H1 (cell line): Measurements from ENCODE around the gene RBFOX1. TPM values are rescaled to one million over a fixed set of nuclear protein-coding genes. Genes with fewer than 3 reads are reported as not detected.

Source experiments
- CTCF ChIA-PET: fragments of 300-600 bp; sonication (Branson Sonifier 250); formaldehyde crosslinking; loops from one replicate; lab custom pipeline; 2021; ENCODE audit not compliant: partially characterized antibody; lab: Charles Lee
- POLR2A ChIA-PET: fragments of 300-600 bp; sonication (Branson Sonifier 250); formaldehyde crosslinking; loops from one replicate; lab custom pipeline; 2021; ENCODE audit warnings: inconsistent platforms; ENCODE audit not compliant: partially characterized antibody; lab: Charles Lee
- DNase-seq, 2 experiments: peaks; one replicate each; pipeline versions ENCODE4 v3.0.0 to v3.0.0-alpha.2; 2010 to 2022; ENCODE audit warnings: low spot score in 2 of 2, low read depth in 1 of 2, mixed read lengths in 1 of 2
- FAIRE-seq: peaks from 2 replicates; lab custom pipeline; 2011; peaks lifted over from hg19 to GRCh38; lab: Jason Lieb, UNC
- H2AFZ ChIP-seq: 2 replicates; pipeline ENCODE4 v1.8.1; 2012; ENCODE audit warnings: low read length, inconsistent platforms
- H2AK5ac ChIP-seq: 2 replicates; pipeline ENCODE4 v1.6.1; 2013; ENCODE audit warnings: low read depth, low read length
- H2BK120ac ChIP-seq: replicated peaks from 2 replicates; pipeline ENCODE3; 2013; ENCODE audit warnings: low read depth, low read length, inconsistent platforms
- H2BK12ac ChIP-seq: 2 replicates; pipeline ENCODE4 v1.6.1; 2013; ENCODE audit warnings: low read depth, low read length
- H2BK15ac ChIP-seq: 2 replicates; pipeline ENCODE4 v1.6.1; 2013; ENCODE audit warnings: low read length
- H2BK20ac ChIP-seq: 2 replicates; pipeline ENCODE4 v1.6.1; 2013; ENCODE audit warnings: low read length
- H2BK5ac ChIP-seq: 2 replicates; pipeline ENCODE4 v1.6.1; 2013; ENCODE audit warnings: low read depth, low read length
- H3K14ac ChIP-seq: 2 replicates; pipeline ENCODE4 v1.6.1; 2013; ENCODE audit warnings: inconsistent platforms; ENCODE audit not compliant: insufficient read length
- H3K18ac ChIP-seq: 2 replicates; pipeline ENCODE4 v1.6.1; 2013; ENCODE audit warnings: low read length; ENCODE audit errors: extremely low read depth
- H3K23ac ChIP-seq: 2 replicates; pipeline ENCODE4 v1.6.1; 2013; ENCODE audit warnings: inconsistent platforms; ENCODE audit not compliant: insufficient read length
- H3K23me2 ChIP-seq: 2 replicates; pipeline ENCODE4 v1.6.1; 2013; ENCODE audit warnings: low read depth, low read length
- H3K27ac ChIP-seq: 2 replicates; pipeline ENCODE4 v1.6.1; 2011; ENCODE audit warnings: low read depth, low read length, inconsistent platforms
- H3K27me3 ChIP-seq, 4 experiments: replicated peaks in 1 of 4; 1 replicate in 1 of 4; 2 replicates in 3 of 4; pipeline versions ENCODE4 v1.6.1 to v1.8.1; 2011 to 2013; ENCODE audit warnings: low read length in 3 of 4, mild to moderate bottlenecking in 3 of 4, inconsistent platforms in 2 of 4, mixed read lengths in 2 of 4, moderate library complexity in 1 of 4; ENCODE audit not compliant: control insufficient read depth in 3 of 4, insufficient read depth in 3 of 4; ENCODE audit errors: extremely low read depth in 1 of 4
- H3K36me3 ChIP-seq, 4 experiments: 2 replicates each; pipeline versions ENCODE4 v1.6.1 to v1.8.1; 2011 to 2013; ENCODE audit warnings: mild to moderate bottlenecking in 4 of 4, low read length in 3 of 4, moderate library complexity in 2 of 4, control low read depth in 1 of 4, inconsistent platforms in 1 of 4; ENCODE audit not compliant: insufficient read depth in 4 of 4, control insufficient read depth in 2 of 4
- H3K4ac ChIP-seq: replicated peaks from 2 replicates; pipeline ENCODE3; 2013; ENCODE audit warnings: low read length, low read depth, mixed read lengths, inconsistent platforms; ENCODE audit not compliant: insufficient read length
- H3K4me1 ChIP-seq, 4 experiments: replicated peaks in 1 of 4; 1 replicate in 1 of 4; 2 replicates in 3 of 4; pipeline versions ENCODE4 v1.6.1 to v1.8.1; 2011 to 2013; ENCODE audit warnings: low read length in 3 of 4, inconsistent platforms in 2 of 4, mixed read lengths in 1 of 4; ENCODE audit not compliant: insufficient read depth in 4 of 4, control insufficient read depth in 3 of 4
- H3K4me2 ChIP-seq, 2 experiments: 2 replicates each; pipeline versions ENCODE4 v1.6.1 to v1.8.1; 2011 to 2013; ENCODE audit warnings: low read depth in 2 of 2, low read length in 2 of 2, control low read depth in 1 of 2, inconsistent platforms in 1 of 2, mild to moderate bottlenecking in 1 of 2; ENCODE audit not compliant: insufficient read depth in 1 of 2
- H3K4me3 ChIP-seq, 4 experiments: fragments of 200-600, 300-600 bp in 1 of 4; sonication (generic), shearing (Covaris generic), sonication (Bioruptor Twin) in 1 of 4; 2 replicates each; pipeline versions ENCODE4 v1.5.1 to v1.8.1; 2011 to 2016; ENCODE audit warnings: low read length in 4 of 4, low read depth in 3 of 4, control low read depth in 2 of 4, inconsistent platforms in 2 of 4, mild to moderate bottlenecking in 2 of 4, mixed read lengths in 1 of 4, moderate library complexity in 1 of 4; ENCODE audit not compliant: insufficient read depth in 2 of 4; ENCODE audit errors: extremely low read depth in 1 of 4
- H3K56ac ChIP-seq: replicated peaks from 2 replicates; pipeline ENCODE3; 2013; ENCODE audit warnings: low read depth, mild to moderate bottlenecking, mixed read lengths, low read length, inconsistent platforms; ENCODE audit not compliant: insufficient read length
- H3K79me1 ChIP-seq: 2 replicates; pipeline ENCODE4 v1.6.1; 2013; ENCODE audit warnings: low read depth, low read length, control low read depth
- H3K79me2 ChIP-seq, 2 experiments: 2 replicates each; pipeline versions ENCODE4 v1.6.1 to v1.8.1; 2012 to 2013; ENCODE audit warnings: low read length in 2 of 2, mild to moderate bottlenecking in 2 of 2, inconsistent platforms in 1 of 2; ENCODE audit not compliant: insufficient read depth in 2 of 2, control insufficient read depth in 1 of 2
- H3K9ac ChIP-seq, 4 experiments: replicated peaks in 1 of 4; 1 replicate in 1 of 4; 2 replicates in 3 of 4; pipeline versions ENCODE4 v1.6.1 to v1.8.1; 2011 to 2013; ENCODE audit warnings: low read depth in 3 of 4, low read length in 3 of 4, control low read depth in 2 of 4, mild to moderate bottlenecking in 2 of 4, moderate library complexity in 2 of 4, inconsistent platforms in 1 of 4; ENCODE audit errors: extremely low read depth in 1 of 4
- H3K9me3 ChIP-seq, 2 experiments: 2 replicates each; pipeline versions ENCODE4 v1.6.1 to v1.8.1; 2012 to 2013; ENCODE audit warnings: mild to moderate bottlenecking in 2 of 2, moderate library complexity in 2 of 2, control low read depth in 1 of 2, inconsistent platforms in 1 of 2, low read depth in 1 of 2, low read length in 1 of 2, mixed read lengths in 1 of 2; ENCODE audit not compliant: insufficient read depth in 2 of 2
- H4K20me1 ChIP-seq, 2 experiments: replicated peaks in 1 of 2; 2 replicates each; pipeline versions ENCODE3 to v1.8.1; 2011 to 2013; ENCODE audit warnings: inconsistent platforms in 2 of 2, low read length in 2 of 2, mild to moderate bottlenecking in 1 of 2; ENCODE audit not compliant: insufficient read depth in 2 of 2, control insufficient read depth in 1 of 2
- H4K5ac ChIP-seq: 2 replicates; pipeline ENCODE4 v1.6.1; 2013; ENCODE audit warnings: low read length, low read depth, mixed read lengths, inconsistent platforms; ENCODE audit not compliant: insufficient read length
- H4K8ac ChIP-seq: 2 replicates; pipeline ENCODE4 v1.8.0; 2013; ENCODE audit warnings: mild to moderate bottlenecking, moderate library complexity, low read length, inconsistent platforms; ENCODE audit not compliant: insufficient read depth; ENCODE audit errors: extremely low read depth
- H4K91ac ChIP-seq: replicated peaks from 2 replicates; pipeline ENCODE3; 2013; ENCODE audit warnings: low read length, mixed read lengths, inconsistent platforms; ENCODE audit not compliant: insufficient read length
- BCL11A ChIP-seq, 2 experiments: IDR thresholded peaks; one replicate each; pipeline ENCODE4 v1.6.1; 2011; ENCODE audit warnings: low read depth in 2 of 2, low read length in 2 of 2, mild to moderate bottlenecking in 2 of 2
- HDAC6 ChIP-seq: IDR thresholded peaks from one replicate; pipeline ENCODE4 v1.7.1; 2012; ENCODE audit warnings: low read depth, mild to moderate bottlenecking, inconsistent platforms, low read length, moderate library complexity
- KDM5A ChIP-seq: fragments of 200-600 bp; IDR thresholded peaks from 2 replicates; pipeline ENCODE4 v1.7.1; 2012; ENCODE audit warnings: mild to moderate bottlenecking, low read length, inconsistent platforms, mixed read lengths
- RAD21 ChIP-seq, 2 experiments: IDR thresholded peaks in 1 of 2; conservative IDR thresholded peaks in 1 of 2; 2 replicates each; pipeline ENCODE4 v1.6.1; 2011; ENCODE audit warnings: low read depth in 2 of 2, low read length in 2 of 2, improper control_type of control experiment in 1 of 2, inconsistent platforms in 1 of 2, mild to moderate bottlenecking in 1 of 2, moderate library complexity in 1 of 2
- WGBS, 2 experiments: shearing (Covaris generic) in 1 of 2; methylation state at CpG; one replicate each; pipeline versions ENCODE4 v1.1.6 to v1.1.7; 2013 to 2015; ENCODE audit warnings: low lambda C conversion rate in 2 of 2, mixed read lengths in 2 of 2, inconsistent platforms in 1 of 2, low coverage in 1 of 2, missing lambda C conversion rate in 1 of 2; ENCODE audit not compliant: insufficient replicate concordance in 2 of 2, insufficient coverage in 1 of 2, insufficient read length in 1 of 2; ENCODE audit errors: extremely low coverage in 1 of 2, missing lambda C conversion rate in 1 of 2; 5-methylcytosine and 5-hydroxymethylcytosine counted together
- polyA plus RNA-seq, 7 experiments: library from polyadenylated mRNA; depleted of rRNA in 3 of 7; stranded (reverse) in 5 of 7; unstranded in 2 of 7; fragments of >200 nt in 5 of 7; fragments of 200-250 nt in 2 of 7; gene quantifications; 1 replicate in 5 of 7; 2 replicates in 1 of 7; 4 replicates in 1 of 7; pipeline versions ENCODE4 v1.2.1 to v1.2.3, GENCODE V29; 2011 to 2013; ENCODE audit warnings: missing spikeins in 2 of 7, mixed read lengths in 2 of 7
- total RNA-seq: library from RNA; stranded (reverse); fragmentation: NEBNext Ultra II Directional; extraction: Animal tissue kit (Norgen Biotek cat#: 25700); gene quantifications from 2 replicates; pipeline ENCODE4 v1.2.1, GENCODE V29; 2021

The RBFOX1 gene
- total and polyA plus RNA-seq, 2 of the 8 experiments (the other 6 are each of a cell fraction or from before 2014, with no cell fraction given) = 1.7 to 2.8 TPM

GRCh38 chr16:7400117-7400890 lies 67.7 kb downstream of the RBFOX1 start:
- no peak overlapping the region for H3K18ac ChIP-seq
- H3K79me2 ChIP-seq = no peaks in the 10 kb centered on the region
- no peak overlapping the region for H2AK5ac ChIP-seq
- H3K4me1 ChIP-seq = no peaks in the 10 kb centered on the region; a peak in 1 of 7 replicates
- ChIA-PET CTCF (no interaction called here), POLR2A (no interaction called here)
- no peaks in the 10 kb centered on the region for H3K79me1 ChIP-seq
- DNase-seq (no peak), FAIRE-seq (no peak)
- no peak overlapping the region for H2BK120ac ChIP-seq
- no peak overlapping the region for H3K4me2 ChIP-seq
- H3K27ac ChIP-seq = no peak overlapping the region
- TF ChIP-seq BCL11A (IDR thresholded peaks at IDR 0.05; ENCODE audit: low read depth in 2 of 2, low read length in 2 of 2) (no peak), RAD21 (IDR thresholded peaks at IDR 0.05 in 1 of 2, conservative IDR thresholded peaks at IDR 0.05 in 1 of 2; ENCODE audit: low read depth in 2 of 2, low read length in 2 of 2) (no peak), HDAC6 (no peak), KDM5A (no peak)
- H3K4ac ChIP-seq = no peak overlapping the region
- no peaks in the 10 kb centered on the region for H3K27me3 ChIP-seq
- no peaks in the 10 kb centered on the region for H4K20me1 ChIP-seq
- H3K36me3 ChIP-seq = no peaks in the 10 kb centered on the region
- H2BK15ac ChIP-seq = no peak overlapping the region
- H3K9ac ChIP-seq = no peak overlapping the region
- no peak overlapping the region for H2BK12ac ChIP-seq
- no peak overlapping the region for H4K5ac ChIP-seq
- no peak overlapping the region for H2BK20ac ChIP-seq
- H4K8ac ChIP-seq = no peak overlapping the region
- WGBS, 2 experiments = 72% methylated on average over 5 of the region's 5 CpGs; no CpG with 5 or more reads in 1 of the 2 experiments
- no peak overlapping the region for H3K14ac ChIP-seq
- no peaks in the 10 kb centered on the region for H3K9me3 ChIP-seq
- H3K4me3 ChIP-seq = no peak overlapping the region
- no peak overlapping the region for H4K91ac ChIP-seq
- no peak overlapping the region for H2BK5ac ChIP-seq
- H3K56ac ChIP-seq = no peak overlapping the region
- no peak overlapping the region for H3K23ac ChIP-seq
- no peak overlapping the region for H2AFZ ChIP-seq
- no peaks in the 10 kb centered on the region for H3K23me2 ChIP-seq
